ENCODE measurements around the gene CRTC3.
"Not testable (repeated sequence)": the region's sequence is repeated elsewhere in the genome, so short reads cannot be mapped to it uniquely, and the experiment has no call there.

CRTC3 gene

GRCh38 chr15:90683371-90683770 lies 153.6 kb downstream of the CRTC3 start:
- DNase-seq = no peak

GRCh38 chr15:90683876-90684275 lies 154.2 kb downstream of the CRTC3 start:
- DNase-seq = no peak

- no peak for DNase-seq
Measured at GRCh38 chr15:90684281-90684680, 154.6 kb downstream of the CRTC3 start.

GRCh38 chr15:90685591-90686434 lies 156.1 kb downstream of the CRTC3 start:
- no peak for DNase-seq

- DNase-seq = no peak
Measured at GRCh38 chr15:90686435-90687218, 156.9 kb downstream of the CRTC3 start.

- not testable (repeated sequence) for DNase-seq
Measured at GRCh38 chr15:90689326-90689961, 159.7 kb downstream of the CRTC3 start.

GRCh38 chr15:90690585-90690984 lies 160.9 kb downstream of the CRTC3 start:
- no peak for DNase-seq

- DNase-seq = no peak
Measured at GRCh38 chr15:90691369-90691768, 161.6 kb downstream of the CRTC3 start.

GRCh38 chr15:90691982-90692773 lies 162.5 kb downstream of the CRTC3 start:
- no peak for DNase-seq

Data from activated naive CD4-positive, alpha-beta T cell treated with anti-CD3 and anti-CD28 coated beads, Interleukin-2, amount 50 U/mL, for 16 hours (primary cell).